Measurements from ENCODE around the gene NCSTN. TPM values are rescaled to one million over a fixed set of nuclear protein-coding genes. Genes with fewer than 3 reads are reported as not detected.

The NCSTN gene
- total RNA-seq, 2 donors from 2014 or later: 81.2 to 117 TPM

- DNase-seq (ENCODE audit: low spot score): no peak
- WGBS: 81% methylated on average over 4 of the region's 4 CpGs
- H3K4me1 ChIP-seq (replicated peaks): no peaks in the 10 kb centered on the region
- H3K9me3 ChIP-seq: no peaks in the 10 kb centered on the region
- H3K27me3 ChIP-seq (replicated peaks; ENCODE audit: insufficient read depth): no peaks in the 10 kb centered on the region
- intact Hi-C loops (cut with DNase I): no loop called here
- no peak overlapping the region for H3K4me3 ChIP-seq
- TF ChIP-seq CTCF (IDR thresholded peaks at IDR 0.05) (no peak), POLR2A (IDR thresholded peaks at IDR 0.05) (no peak), POLR2AphosphoS5 (IDR thresholded peaks at IDR 0.05) (no peak)
- no peak overlapping the region for H3K27ac ChIP-seq
- H3K36me3 ChIP-seq: peaks cover 0 to 9% of the 10 kb centered on the region in 2 donors
Observed at GRCh38 chr1:160325252-160325651, 17.9 kb upstream of the NCSTN start.

DNA sequence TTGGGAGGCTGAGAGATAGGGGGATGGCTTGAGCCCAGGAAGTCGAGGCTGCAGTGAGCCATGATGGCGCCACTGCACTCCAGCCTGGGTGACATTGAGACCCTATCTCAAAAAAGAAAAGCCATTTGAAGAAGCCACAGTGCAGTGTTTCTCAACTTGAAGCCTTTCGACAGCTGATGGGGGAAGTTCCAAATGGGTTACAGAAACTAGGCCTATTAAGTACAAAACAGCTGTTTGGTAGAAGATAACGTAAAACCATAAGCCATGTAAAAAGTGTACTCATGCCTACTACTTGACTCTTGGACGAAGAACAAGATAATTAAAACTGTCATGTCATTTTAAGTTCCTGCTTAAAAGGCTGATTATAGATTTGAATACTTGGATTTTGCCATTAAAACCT is 16.8 kb upstream of the NCSTN start:
- intact Hi-C loops (cut with DNase I): no loop called here
- peaks cover 0 to 14% of the 10 kb centered on the region in 2 donors for H3K36me3 ChIP-seq
- H3K4me1 ChIP-seq (replicated peaks): no peaks in the 10 kb centered on the region
- no peaks in the 10 kb centered on the region for H3K27me3 ChIP-seq (replicated peaks; ENCODE audit: insufficient read depth)
- no peaks in the 10 kb centered on the region for H3K9me3 ChIP-seq
- no peak overlapping the region for H3K27ac ChIP-seq
- WGBS: 86% methylated on average over 5 of the region's 5 CpGs
- no peak for TF ChIP-seq POLR2AphosphoS5 (IDR thresholded peaks at IDR 0.05)
- TF ChIP-seq POLR2A (IDR thresholded peaks at IDR 0.05): no peak
- no peak for TF ChIP-seq CTCF (IDR thresholded peaks at IDR 0.05)
- H3K4me3 ChIP-seq: no peak overlapping the region
- DNase-seq (ENCODE audit: low spot score): no peak

DNA sequence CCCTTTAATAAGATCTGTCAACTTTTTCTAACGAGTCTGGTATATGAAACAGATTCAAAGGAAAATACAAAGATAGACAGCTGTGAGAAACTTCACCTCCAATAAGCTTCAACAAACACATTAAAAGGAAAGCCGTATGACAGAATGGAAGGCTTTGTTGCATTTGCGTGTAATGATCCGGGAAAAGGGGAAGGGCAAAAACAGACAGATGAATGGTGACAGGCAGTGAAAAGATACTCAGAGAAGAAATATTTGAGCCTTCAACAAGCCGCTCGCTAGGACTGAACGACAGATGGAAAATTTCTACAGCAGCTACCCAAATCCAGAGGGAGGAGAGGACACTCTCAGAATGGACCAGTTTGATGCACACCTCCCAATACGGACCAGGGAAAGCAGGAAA is 15.0 kb upstream of the NCSTN start:
- no peak overlapping the region for H3K4me3 ChIP-seq
- TF ChIP-seq CTCF (IDR thresholded peaks at IDR 0.05) (no peak), POLR2A (IDR thresholded peaks at IDR 0.05) (no peak), POLR2AphosphoS5 (IDR thresholded peaks at IDR 0.05) (no peak)
- DNase-seq (ENCODE audit: low spot score): no peak
- H3K36me3 ChIP-seq: peaks cover 0 to 14% of the 10 kb centered on the region in 2 donors
- H3K27ac ChIP-seq: no peak overlapping the region
- WGBS: 64% methylated on average over 8 of the region's 8 CpGs
- intact Hi-C loops (cut with DNase I): no loop called here
- no peaks in the 10 kb centered on the region for H3K4me1 ChIP-seq (replicated peaks)
- H3K27me3 ChIP-seq (replicated peaks; ENCODE audit: insufficient read depth): no peaks in the 10 kb centered on the region
- H3K9me3 ChIP-seq: no peaks in the 10 kb centered on the region

DNA sequence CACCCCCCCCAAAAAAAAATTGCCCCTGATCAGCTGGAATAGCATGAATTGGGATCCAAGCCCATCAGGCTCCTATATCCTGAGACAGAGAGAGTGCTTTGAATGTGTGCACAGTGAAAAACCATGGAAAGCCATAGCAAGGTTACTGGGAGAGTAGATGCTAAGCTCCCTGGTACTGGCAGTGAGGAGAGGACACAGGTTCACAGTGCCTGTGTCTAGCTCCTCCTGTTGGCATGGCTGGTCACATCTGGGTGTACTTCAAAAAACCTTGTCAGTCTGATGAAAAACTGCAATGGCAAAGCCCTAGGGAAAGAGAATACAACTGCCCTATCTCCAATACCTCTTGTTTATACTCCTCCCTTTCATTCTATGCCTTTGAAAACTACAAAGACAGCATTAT is 13.1 kb upstream of the NCSTN start:
- TF ChIP-seq CTCF (IDR thresholded peaks at IDR 0.05) (no peak), POLR2A (IDR thresholded peaks at IDR 0.05) (no peak), POLR2AphosphoS5 (IDR thresholded peaks at IDR 0.05) (no peak)
- Histone ChIP-seq H3K4me1 (replicated peaks) (no peaks in the 10 kb centered on the region), H3K36me3 (peaks cover 0 to 14% of the 10 kb centered on the region in 2 donors), H3K9me3 (no peaks in the 10 kb centered on the region), H3K27ac (no peak overlapping the region), H3K27me3 (replicated peaks; ENCODE audit: insufficient read depth) (no peaks in the 10 kb centered on the region), H3K4me3 (no peak overlapping the region)
- DNase-seq (ENCODE audit: low spot score): no peak
- intact Hi-C loops (cut with DNase I): no loop called here

DNA sequence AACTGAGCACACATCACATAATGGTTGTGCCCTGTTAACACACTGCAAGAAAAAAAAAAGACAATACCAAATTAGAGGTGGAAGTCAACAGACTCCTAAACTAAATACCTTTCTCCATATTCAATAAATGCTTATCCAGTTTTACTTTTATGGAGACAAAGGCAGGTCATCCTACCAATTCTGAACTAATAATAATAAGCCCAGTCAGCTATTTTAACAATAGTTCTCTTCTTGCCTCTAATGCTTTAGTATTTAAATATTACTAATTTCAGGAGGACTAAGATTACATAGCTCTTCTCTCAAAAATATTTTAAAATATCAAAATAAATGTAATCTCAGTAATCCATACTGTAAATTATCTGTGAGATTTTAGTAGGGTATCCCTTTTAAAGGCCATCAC is 10.7 kb upstream of the NCSTN start:
- peaks cover 0 to 14% of the 10 kb centered on the region in 2 donors for H3K36me3 ChIP-seq
- no peak for DNase-seq (ENCODE audit: low spot score)
- TF ChIP-seq CTCF (IDR thresholded peaks at IDR 0.05) (no peak), POLR2A (IDR thresholded peaks at IDR 0.05) (no peak), POLR2AphosphoS5 (IDR thresholded peaks at IDR 0.05) (no peak)
- no peaks in the 10 kb centered on the region for H3K9me3 ChIP-seq
- H3K4me3 ChIP-seq: no peak overlapping the region
- intact Hi-C loops (cut with DNase I): no loop called here
- no peaks in the 10 kb centered on the region for H3K27me3 ChIP-seq (replicated peaks; ENCODE audit: insufficient read depth)
- H3K27ac ChIP-seq: no peak overlapping the region
- H3K4me1 ChIP-seq (replicated peaks): no peaks in the 10 kb centered on the region

Measured in prostate gland (tissue), 2 donors.